Fibroblast of skin of back (primary cell): ENCODE measurements around the gene ZNF827.
A peak's percentile ranks its signal among the peaks of the same experiment; 100 is the strongest.

Experiments used
- DNase-seq: peaks from one replicate; pipeline ENCODE4 v3.0.0-alpha.2; 2013

Gene ZNF827

GRCh38 chr4:145756244-145756643, 182.4 kb downstream of the ZNF827 start:
- DNase-seq: no peak

- no peak for DNase-seq
Observed at GRCh38 chr4:145755802-145756201, 182.8 kb downstream of the ZNF827 start.

GRCh38 chr4:145743641-145744040, 195.0 kb downstream of the ZNF827 start:
- DNase-seq: no peak

GRCh38 chr4:145740806-145741205, 197.8 kb downstream of the ZNF827 start:
- no peak for DNase-seq

GRCh38 chr4:145739845-145740244, 198.8 kb downstream of the ZNF827 start:
- peak; percentile 46 for DNase-seq

GRCh38 chr4:145736241-145736831, 202.3 kb downstream of the ZNF827 start:
- DNase-seq: peak; percentile 40

GRCh38 chr4:145735827-145736226, 202.8 kb downstream of the ZNF827 start:
- DNase-seq: peak; percentile 53

GRCh38 chr4:145735347-145735675, 203.3 kb downstream of the ZNF827 start:
- DNase-seq: peak; percentile 99

- DNase-seq: peak; percentile 99
Observed at GRCh38 chr4:145734576-145735346, 203.9 kb downstream of the ZNF827 start.

- peak; percentile 36 for DNase-seq
Observed at GRCh38 chr4:145734031-145734430, 204.6 kb downstream of the ZNF827 start.

- DNase-seq: peak; percentile 95
Observed at GRCh38 chr4:145732895-145733880, 205.4 kb downstream of the ZNF827 start.

GRCh38 chr4:145732001-145732815, 206.4 kb downstream of the ZNF827 start:
- no peak for DNase-seq

GRCh38 chr4:145731028-145731427, 207.6 kb downstream of the ZNF827 start:
- peak; percentile 63 for DNase-seq

- DNase-seq: no peak
Observed at GRCh38 chr4:145730026-145730425, 208.6 kb downstream of the ZNF827 start.

- DNase-seq: no peak
Observed at GRCh38 chr4:145723336-145723735, 215.3 kb downstream of the ZNF827 start.

GRCh38 chr4:145722561-145722960, 216.1 kb downstream of the ZNF827 start:
- no peak for DNase-seq

- DNase-seq: no peak
Observed at GRCh38 chr4:145720656-145721055, 218.0 kb downstream of the ZNF827 start.

- DNase-seq: no peak
Observed at GRCh38 chr4:145719752-145720624, 218.6 kb downstream of the ZNF827 start.

- no peak for DNase-seq
Observed at GRCh38 chr4:145716661-145717200, 221.9 kb downstream of the ZNF827 start.

- peak; percentile 56 for DNase-seq
Observed at GRCh38 chr4:145716200-145716599, 222.4 kb downstream of the ZNF827 start.

GRCh38 chr4:145709843-145710242, 228.8 kb downstream of the ZNF827 start:
- DNase-seq: peak; percentile 97
